ENCODE data around the gene PTGFRN.

DNA sequence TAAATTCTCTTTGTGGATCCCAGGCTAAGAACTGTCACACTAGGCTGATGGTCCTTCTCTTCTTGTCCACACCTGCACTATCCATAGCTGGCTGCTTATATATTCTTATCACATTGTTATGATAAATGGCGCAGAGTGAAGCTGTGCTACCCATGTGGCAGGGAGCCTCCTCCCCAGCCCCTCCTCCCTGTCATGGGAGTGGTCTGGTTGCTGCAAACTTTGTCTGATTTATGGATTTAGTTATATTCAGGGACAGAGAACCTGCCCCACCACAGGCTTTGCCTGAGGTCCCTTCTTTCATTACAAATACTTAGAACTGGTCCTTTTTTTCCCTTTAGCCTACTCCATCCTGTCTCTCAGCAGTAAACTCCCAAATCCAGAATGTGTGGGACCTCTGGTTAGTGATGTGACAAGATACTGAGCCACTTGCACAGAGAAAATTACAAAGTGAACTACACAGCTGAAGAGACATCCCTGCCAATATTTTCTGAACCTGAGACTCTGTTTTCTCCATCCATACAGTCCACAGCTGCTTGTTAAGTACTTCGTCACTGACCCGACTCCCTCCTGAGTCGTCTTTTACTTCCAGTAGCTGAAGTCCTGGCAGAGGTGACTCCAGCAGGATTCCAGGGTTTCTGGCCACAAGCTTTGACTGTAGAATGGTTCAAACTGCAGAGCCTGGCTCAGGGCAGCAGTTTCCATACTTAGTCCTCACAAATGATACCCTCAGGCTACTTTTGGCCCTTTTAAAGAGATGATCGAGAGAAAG is 37.6 kb downstream of the PTGFRN start:
- TF ChIP-seq EZH2 (IDR thresholded peaks at IDR 0.05), result no peak
- TF ChIP-seq, protein P1, sequence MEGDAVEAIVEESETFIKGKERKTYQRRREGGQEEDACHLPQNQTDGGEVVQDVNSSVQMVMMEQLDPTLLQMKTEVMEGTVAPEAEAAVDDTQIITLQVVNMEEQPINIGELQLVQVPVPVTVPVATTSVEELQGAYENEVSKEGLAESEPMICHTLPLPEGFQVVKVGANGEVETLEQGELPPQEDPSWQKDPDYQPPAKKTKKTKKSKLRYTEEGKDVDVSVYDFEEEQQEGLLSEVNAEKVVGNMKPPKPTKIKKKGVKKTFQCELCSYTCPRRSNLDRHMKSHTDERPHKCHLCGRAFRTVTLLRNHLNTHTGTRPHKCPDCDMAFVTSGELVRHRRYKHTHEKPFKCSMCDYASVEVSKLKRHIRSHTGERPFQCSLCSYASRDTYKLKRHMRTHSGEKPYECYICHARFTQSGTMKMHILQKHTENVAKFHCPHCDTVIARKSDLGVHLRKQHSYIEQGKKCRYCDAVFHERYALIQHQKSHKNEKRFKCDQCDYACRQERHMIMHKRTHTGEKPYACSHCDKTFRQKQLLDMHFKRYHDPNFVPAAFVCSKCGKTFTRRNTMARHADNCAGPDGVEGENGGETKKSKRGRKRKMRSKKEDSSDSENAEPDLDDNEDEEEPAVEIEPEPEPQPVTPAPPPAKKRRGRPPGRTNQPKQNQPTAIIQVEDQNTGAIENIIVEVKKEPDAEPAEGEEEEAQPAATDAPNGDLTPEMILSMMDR (IDR thresholded peaks at IDR 0.05), result no peak
- TF ChIP-seq EZH2phosphoT487 (IDR thresholded peaks at IDR 0.05), result no peak
